Activated naive CD4-positive, alpha-beta T cell treated with anti-CD3 and anti-CD28 coated beads, Interleukin-2, amount 50 U/mL, for 72 hours (primary cell): ENCODE measurements around the gene GPR146. TPM values are rescaled to one million over a fixed set of nuclear protein-coding genes. Genes with fewer than 3 reads are reported as not detected.

Source experiments
- ATAC-seq, 2 donors: fragments of 150-1000 bp; cut with Tn5 transposase; 2 replicates each; pipeline ENCODE4 v1.10.0; 2021; ENCODE audit warnings: mild to moderate bottlenecking in 2 of 2, moderate library complexity in 2 of 2
- DNase-seq, 2 donors: peaks; one replicate each; pipeline ENCODE4 v3.0.0; 2021 to 2022; ENCODE audit warnings: low spot score in 2 of 2
- H3K27ac Mint-ChIP-seq, 2 donors: one replicate each; pipeline ENCODE4 v1.8.0; 2022; ENCODE audit warnings: mild to moderate bottlenecking in 2 of 2, mixed read lengths in 2 of 2
- H3K36me3 Mint-ChIP-seq, 2 donors: one replicate each; pipeline ENCODE4 v1.8.0; 2022; ENCODE audit warnings: mixed read lengths in 2 of 2
- H3K9me3 Mint-ChIP-seq, 2 donors: one replicate each; pipeline ENCODE4 v1.8.0; 2022; ENCODE audit warnings: mixed read lengths in 2 of 2
- total RNA-seq, 2 donors: library from RNA; stranded (reverse); gene quantifications; one replicate each; pipeline ENCODE4 v1.2.3, GENCODE V29; 2022

The GPR146 gene
- total RNA-seq, 2 donors from 2014 or later, result 1.6 to 9.3 TPM

DNA sequence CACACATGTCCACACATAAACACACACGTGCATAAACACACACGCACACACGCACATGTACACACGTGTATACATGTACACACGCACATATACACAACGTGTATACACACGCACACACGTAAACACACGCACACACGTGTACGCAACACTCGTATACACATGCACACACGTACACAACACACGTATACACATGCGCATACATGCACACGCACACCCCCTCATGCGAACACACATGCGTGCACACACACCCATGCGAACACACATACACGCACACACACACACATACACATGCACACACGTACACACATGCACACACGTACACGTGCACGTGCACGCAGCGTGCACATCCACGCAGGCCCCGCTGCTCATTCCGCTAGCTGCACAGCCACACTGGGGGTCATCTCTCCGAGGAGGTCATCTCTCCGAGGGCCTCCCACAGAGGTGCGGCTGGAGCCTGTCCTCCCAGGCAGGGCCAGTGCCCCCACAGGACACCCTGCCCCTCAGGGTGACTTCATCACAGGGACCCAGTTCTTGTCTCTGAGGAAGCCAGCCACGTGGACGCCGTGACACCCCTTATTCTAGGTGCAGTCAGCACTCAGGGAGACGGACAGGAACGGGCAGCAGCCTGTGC lies 35.5 kb upstream of the GPR146 start:
- H3K36me3 Mint-ChIP-seq, result no peaks in the 10 kb centered on the region
- DNase-seq (no peak), ATAC-seq (no peak)
- no peak overlapping the region for H3K27ac Mint-ChIP-seq
- no peaks in the 10 kb centered on the region for H3K9me3 Mint-ChIP-seq

DNA sequence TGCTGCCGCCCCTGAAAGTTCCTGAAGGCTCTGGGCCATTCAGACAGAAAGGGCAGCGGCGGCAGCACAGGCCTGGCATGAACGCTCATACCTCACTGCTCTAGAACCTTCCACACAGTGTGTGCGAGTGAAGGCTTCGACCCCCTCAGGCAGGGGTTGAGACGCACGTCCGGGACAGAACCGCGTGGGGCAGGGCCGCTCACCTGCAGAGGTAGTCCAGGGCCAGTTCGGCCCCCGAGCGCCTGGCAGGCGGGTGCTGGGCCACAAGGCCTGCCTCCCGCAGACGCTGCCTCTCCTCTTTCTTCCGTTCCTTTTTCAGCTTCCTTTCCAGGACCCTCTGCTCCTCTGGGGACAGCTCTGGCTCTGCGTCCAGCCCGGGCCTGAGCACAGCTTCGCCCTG lies 34.6 kb upstream of the GPR146 start:
- H3K9me3 Mint-ChIP-seq, result no peaks in the 10 kb centered on the region
- no peak for ATAC-seq

DNA sequence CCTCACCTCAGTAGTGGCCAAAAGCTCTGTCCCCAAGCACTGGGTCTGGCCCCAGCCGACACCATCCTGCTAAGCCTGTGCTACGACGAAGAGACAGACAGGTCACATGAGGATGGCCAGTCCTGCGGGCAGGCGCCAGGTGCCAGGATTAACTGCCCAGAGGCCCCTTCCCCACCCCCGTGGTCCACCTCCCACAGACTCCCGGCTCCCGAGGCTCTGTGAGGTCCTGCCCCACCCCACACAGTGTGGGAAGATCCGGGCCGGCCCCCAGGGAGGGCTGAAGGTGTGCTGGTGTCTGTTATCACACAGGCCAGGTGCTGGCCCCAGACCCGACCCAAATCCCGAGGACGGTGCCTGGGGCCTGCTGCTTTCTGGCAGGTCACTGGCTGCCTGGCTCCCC lies 34.1 kb upstream of the GPR146 start:
- ATAC-seq (no peak), DNase-seq (no peak)
- H3K36me3 Mint-ChIP-seq, result no peaks in the 10 kb centered on the region
- H3K9me3 Mint-ChIP-seq, result no peaks in the 10 kb centered on the region
- H3K27ac Mint-ChIP-seq, result no peak overlapping the region

More for the DNA sequence above, 34.6 kb upstream of the GPR146 start:
- no peak for DNase-seq
- H3K36me3 Mint-ChIP-seq, result no peaks in the 10 kb centered on the region
- H3K27ac Mint-ChIP-seq, result no peak overlapping the region

DNA sequence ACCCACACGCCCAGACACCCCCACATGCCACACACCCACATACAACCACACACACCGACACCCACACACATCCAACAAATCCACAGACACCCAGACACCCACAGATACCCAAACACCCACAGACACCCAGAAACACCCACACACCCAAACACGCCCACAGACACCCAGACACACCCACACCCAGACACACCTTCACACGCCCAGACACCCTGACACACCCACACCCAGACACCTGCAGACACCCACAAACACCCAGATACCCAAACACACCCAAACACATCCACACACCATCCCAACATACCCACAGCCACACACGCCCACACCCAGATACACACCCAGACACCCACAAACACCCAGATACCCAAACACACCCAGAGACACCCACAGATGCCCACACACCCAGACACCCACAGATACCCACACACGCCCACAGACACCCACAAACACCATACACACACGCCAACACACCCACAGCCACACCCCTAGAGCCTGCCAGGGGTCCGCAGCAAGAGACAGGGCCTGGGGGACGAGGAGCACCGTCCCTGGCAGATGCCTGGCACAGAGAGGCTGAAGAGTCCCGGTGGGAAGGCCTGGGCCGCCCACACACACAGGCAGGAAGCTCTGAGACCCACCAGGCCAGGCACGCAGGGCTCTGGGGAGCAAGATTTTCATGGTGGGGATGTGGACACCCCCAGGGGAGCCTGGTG lies 32.9 kb upstream of the GPR146 start:
- H3K9me3 Mint-ChIP-seq, result no peaks in the 10 kb centered on the region
- ATAC-seq (peak; percentile 15 to 21), DNase-seq (no peak)
- no peaks in the 10 kb centered on the region for H3K36me3 Mint-ChIP-seq
- H3K27ac Mint-ChIP-seq, result peak overlapping the region in 1 of 2 donors; percentile 77

DNA sequence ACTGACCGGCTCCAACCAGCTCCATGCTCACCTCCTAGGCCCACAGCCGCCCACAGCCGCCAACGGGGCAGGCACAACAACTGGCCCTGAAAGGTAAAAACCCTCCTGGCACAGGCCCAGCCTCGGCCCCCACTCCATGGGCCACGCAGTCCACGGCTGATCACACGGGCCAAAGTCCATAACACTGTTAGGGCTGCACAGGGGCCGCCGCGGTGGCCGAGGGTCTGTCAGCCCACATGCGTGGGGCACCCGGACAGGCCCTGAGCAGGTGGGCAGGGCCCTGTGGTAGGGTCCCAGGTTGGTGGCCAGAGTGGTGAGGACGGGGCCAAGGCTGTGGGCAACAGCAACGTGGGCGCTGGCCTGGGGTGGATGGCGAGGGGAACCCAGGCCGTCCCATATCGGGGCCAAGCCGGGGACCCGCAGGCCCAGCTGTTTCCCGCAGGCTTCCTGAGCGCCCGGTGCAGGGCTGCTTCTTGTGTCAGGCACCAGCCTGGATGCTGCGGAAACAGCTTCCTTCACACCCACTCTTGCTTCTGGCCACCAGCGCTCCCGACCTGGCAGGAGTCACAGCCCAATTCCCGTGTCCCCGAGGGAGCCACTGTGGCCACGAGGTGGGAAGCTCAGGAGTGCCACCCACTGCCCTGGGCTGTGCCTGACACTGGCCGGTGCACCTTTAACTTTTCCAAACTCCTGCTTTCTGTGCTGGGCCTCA lies 32.2 kb upstream of the GPR146 start:
- H3K36me3 Mint-ChIP-seq, result no peaks in the 10 kb centered on the region
- no peak for DNase-seq
- no peaks in the 10 kb centered on the region for H3K9me3 Mint-ChIP-seq
- ATAC-seq, result peak; percentile 13 to 17
- H3K27ac Mint-ChIP-seq, result no peak overlapping the region

DNA sequence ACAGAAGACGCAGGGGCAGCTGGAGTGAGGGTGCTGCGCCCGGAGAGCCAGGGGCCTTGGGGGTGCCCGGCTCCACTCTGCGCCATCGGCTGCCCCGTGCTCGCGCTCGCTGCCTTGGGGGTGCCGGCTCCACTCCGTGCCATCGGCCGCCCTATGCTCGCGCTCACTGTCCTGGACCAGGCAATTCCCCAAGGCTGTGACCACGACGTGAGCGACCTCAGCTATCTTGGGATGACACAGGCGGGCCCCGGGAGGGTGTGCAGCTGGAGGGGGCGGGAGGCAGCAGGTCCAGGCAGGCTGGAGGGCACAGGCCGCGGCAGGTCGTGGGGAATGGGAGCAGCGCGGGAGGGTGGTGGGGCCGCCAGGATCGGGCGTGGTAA lies 31.6 kb upstream of the GPR146 start:
- DNase-seq, result no peak
- ATAC-seq, result no peak
- H3K27ac Mint-ChIP-seq, result no peak overlapping the region
- H3K36me3 Mint-ChIP-seq, result no peaks in the 10 kb centered on the region
- no peaks in the 10 kb centered on the region for H3K9me3 Mint-ChIP-seq

DNA sequence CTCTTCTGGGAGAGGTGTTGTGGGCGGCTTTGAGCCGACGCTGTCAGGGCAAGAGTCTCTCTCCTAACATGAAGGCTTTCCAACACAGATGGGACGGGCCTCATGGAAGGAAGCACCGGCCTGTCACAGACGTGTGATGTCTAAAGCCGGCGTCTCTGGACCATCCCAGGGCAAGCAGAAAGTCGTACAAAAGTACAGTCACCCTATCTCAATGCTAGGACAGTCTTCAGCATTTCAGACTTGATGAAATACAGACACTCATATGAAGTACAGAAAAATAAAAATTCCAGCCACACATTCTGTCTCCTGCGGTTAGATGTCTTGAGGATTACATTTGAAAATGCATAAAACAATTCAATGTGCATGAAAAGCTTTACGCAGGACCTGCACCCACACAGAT lies 30.8 kb upstream of the GPR146 start:
- ATAC-seq (no peak), DNase-seq (no peak)
- Mint-ChIP-seq H3K36me3 (peaks cover 0 to 4% of the 10 kb centered on the region in 2 donors), H3K27ac (peak overlapping the region in 1 of 2 donors; percentile 49), H3K9me3 (no peaks in the 10 kb centered on the region)

DNA sequence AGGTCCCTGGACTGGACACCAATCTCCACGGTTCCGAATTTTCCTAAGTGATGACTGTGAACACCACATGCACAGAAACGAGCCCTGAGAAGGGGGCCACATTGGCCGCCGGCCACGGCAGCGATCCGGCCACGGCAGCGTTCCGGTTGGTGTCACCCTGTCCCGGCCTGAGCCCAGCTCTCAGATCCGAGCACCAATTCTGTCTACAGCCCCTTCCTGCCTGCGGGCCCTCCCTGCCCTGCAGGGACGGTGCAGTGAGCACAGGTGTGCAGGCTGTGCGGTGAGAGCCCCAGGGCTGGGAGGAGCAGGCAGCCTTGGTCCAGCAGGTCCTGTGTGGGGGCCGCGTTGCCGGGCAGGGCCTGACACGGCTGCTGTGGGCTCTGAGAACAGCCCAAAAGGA lies 29.7 kb upstream of the GPR146 start:
- no peaks in the 10 kb centered on the region for H3K9me3 Mint-ChIP-seq
- H3K36me3 Mint-ChIP-seq, result peaks cover 0 to 4% of the 10 kb centered on the region in 2 donors
- ATAC-seq, result no peak
- no peak overlapping the region for H3K27ac Mint-ChIP-seq
- DNase-seq, result no peak

DNA sequence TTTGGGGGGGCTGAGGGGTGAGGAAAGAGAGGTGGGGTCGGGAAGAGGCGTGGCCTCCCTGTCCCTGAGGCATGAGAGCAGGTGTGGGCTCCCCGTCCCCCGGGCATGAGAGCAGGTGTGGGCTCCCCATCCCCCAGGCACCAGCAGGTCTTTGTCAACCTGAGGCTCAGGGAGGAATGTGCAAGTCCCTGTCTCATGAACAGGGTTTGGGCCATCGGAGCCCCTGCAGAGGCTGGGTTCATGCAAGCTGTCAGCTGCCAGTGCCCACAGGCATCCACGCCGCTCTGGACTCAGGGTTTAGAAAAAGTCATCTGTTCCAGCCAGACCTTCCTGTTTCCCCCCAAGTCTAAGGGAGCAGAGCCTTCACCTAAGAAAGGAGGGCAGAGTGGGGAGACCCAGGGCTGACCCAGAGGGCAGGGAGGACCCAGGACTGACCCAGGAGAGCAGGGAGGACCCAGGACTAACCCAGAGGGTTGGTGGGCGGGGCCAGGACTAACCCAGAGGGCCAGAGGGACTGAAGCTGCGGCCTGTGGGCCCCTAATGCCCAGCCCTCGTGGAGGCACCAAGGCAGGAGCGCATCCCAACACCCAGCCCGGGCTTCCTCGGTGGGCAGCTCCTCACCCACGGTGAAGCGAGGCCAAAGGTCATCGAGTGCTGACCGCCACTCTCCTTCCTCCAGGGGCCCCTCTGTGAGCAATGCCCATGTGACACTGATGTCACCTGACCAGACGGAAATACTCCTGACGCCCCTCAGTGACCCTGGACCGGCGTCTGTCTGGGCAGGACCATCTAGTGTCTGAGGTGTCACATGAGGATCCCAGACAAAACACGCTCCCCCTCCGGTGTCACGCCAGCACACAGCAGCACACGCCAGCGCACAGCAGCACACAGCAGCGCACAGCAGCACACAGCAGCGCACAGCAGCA lies 28.9 kb upstream of the GPR146 start:
- Mint-ChIP-seq H3K36me3 (peaks cover 0 to 4% of the 10 kb centered on the region in 2 donors), H3K9me3 (no peaks in the 10 kb centered on the region), H3K27ac (peak overlapping the region in 1 of 2 donors; percentile 50)
- ATAC-seq (no peak), DNase-seq (no peak)

DNA sequence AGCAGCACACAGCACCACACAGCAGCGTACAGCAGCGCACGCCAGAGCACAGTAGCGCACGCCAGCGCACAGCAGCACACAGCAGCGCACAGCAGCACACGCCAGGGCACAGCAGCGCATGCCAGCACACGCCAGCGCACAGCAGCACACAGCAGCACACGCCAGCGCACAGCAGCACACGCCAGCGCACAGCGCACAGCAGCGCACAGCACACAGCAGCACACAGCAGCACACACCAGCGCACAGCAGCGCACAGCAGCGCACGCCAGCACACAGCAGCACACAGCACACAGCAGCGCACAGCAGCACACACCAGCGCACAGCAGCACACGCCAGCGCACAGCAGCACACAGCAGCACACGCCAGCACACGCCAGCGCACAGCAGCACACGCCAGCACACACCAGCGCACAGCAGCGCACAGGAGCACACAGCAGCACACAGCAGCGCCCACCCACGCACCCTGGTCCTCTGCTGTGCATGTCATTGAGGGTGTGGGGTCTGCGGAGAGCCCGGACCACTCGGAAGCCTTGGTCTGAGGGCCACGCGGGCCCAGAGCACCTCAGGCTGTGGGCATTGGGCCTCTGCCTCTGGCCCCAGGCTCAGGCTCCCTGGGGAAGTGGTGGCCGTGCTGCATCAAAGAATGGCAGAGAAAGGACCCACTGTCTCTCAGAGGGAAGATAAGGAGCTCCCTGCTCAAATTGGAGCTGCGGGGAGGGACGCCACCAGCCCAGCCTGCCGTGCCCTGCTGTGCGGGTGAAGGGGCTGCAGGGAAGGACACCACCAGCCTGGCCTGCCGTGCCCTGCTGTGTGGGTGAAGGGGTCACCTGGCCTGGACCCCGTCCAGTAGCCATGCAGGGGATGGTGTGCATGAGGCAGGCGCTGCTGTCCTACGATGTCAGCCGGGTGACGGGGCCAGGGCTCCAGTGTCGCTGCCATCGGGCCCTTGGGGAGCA lies 27.5 kb upstream of the GPR146 start:
- no peaks in the 10 kb centered on the region for H3K9me3 Mint-ChIP-seq
- DNase-seq, result no peak
- no peak overlapping the region for H3K27ac Mint-ChIP-seq
- peaks cover 4 to 6% of the 10 kb centered on the region in 2 donors for H3K36me3 Mint-ChIP-seq
- no peak for ATAC-seq

DNA sequence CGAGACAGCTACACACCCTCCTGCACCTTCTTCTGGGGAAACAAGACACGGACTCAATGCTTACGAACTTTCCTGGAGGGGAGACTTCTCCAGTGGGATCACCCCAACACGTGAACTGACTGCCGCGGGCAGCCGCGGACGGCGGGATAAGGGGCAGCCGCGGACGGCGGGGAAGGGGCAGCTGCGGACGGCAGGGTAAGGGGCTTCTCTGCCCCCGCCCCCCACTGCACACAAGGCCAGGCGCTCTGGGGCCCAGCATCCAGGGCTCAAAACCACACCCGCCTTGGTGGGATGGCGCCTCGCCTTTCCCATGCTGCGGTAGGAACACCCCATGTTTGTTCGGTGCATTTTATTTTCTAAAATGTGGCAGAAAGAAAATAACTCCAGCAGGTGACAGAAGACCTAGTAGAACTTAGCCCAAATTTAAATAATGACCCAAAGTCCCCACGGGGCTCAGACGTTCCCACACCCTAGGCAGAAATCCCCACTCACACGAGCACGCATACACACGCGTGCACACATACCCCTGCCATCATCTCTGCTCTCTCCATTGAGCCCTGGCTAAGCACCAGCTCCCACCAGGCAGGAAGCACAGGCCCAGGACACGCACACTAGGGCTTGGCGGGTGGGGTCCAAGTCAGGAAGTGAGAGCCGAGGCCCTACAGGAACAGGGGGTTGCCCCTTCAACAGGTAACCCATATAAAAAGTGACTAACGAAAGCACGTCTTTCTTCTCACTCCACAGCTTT lies 26.6 kb upstream of the GPR146 start:
- ATAC-seq (no peak), DNase-seq (no peak)
- Mint-ChIP-seq H3K9me3 (no peaks in the 10 kb centered on the region), H3K27ac (peak overlapping the region in 1 of 2 donors; percentile 77), H3K36me3 (peaks cover 10 to 12% of the 10 kb centered on the region in 2 donors)

DNA sequence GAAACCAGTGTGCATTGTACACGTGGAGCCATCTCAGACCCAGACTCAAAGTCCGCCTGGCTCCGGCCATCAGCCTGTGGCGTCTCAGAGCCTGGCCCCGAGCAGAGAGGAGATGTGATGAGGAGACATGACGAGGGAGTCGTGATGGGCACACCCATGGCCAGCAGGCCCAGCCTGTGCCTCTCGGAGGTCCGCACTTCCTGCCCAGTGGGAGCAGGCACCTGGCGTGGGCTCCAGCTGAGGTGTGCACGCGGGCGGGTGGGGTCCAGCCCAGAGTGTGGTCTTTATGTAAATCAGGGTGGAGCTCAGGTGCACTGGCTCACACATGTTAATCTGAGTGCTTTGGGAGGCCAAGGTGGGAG lies 26.0 kb upstream of the GPR146 start:
- no peaks in the 10 kb centered on the region for H3K9me3 Mint-ChIP-seq
- H3K27ac Mint-ChIP-seq, result peak overlapping the region in 1 of 2 donors; percentile 77
- peaks cover 10 to 17% of the 10 kb centered on the region in 2 donors for H3K36me3 Mint-ChIP-seq
- DNase-seq (no peak), ATAC-seq (no peak)

DNA sequence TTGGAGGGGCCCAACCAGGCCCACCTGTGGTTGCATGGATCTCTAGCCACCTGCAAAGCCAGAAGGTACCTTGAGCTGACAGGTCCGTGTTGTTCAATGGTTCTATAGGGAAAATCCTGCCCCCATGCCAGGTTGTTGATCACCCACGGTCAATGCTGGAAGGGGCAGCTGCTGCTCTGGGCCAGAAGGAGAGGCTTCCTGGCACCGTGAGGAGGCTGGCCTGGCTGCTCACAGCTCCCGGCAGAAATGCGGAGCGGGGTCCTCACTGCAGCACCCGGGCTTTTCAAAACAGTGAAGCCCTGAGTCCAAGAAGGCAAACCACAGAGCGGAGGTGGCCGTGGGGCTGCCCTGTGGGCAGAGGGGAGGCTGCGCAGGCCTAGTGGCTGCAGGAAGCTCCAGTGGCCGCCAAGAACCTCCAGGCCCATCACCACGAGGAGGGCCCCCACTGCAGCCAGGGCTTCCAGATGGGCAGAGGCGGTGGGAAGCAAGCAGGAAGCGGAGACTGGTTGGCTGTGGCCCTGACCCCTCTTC lies 25.0 kb upstream of the GPR146 start:
- ATAC-seq, result no peak
- no peak for DNase-seq
- Mint-ChIP-seq H3K9me3 (no peaks in the 10 kb centered on the region), H3K27ac (no peak overlapping the region), H3K36me3 (peaks cover 19 to 22% of the 10 kb centered on the region in 2 donors)

DNA sequence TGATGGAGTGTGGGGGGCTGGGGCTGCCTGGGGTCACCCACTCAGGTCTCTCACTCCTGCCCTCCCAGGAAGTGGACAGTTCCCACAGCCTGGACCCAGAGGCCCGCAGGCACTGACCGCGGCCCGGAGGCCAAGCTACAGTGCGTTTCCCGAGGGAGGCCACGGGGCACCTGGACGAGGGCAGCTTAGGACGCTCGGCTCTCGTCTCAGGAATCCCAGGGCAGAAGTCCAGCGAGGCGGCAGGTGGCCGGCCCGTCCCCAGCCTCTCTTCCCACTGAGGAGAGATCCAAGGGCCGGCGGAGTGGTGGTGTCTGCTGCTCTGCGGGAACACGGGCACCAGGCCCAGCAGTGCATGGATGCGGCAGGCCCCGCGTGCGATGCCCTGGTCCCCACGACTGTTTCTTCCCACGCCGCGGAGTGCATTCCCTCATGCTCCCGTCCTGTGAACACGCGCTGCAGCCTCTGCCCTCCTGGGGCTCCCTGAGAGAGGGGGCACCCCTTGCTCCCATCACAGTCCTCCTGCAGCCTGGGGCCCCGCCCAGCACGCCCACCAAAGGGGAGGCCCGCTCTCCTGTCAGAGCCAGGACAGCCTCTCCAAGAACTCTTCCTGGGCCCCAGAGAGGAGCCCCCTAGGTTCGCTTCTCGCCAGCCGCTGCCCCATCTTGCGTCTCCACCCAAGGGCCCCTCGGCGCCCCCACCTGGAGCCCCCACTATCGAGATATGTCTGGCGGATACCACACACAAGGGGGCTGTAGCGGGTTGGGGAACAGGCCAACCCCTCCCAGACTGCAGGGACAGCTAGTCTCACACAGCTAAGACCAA lies 24.3 kb upstream of the GPR146 start:
- Mint-ChIP-seq H3K27ac (no peak overlapping the region), H3K36me3 (peaks cover 19 to 22% of the 10 kb centered on the region in 2 donors), H3K9me3 (no peaks in the 10 kb centered on the region)
- DNase-seq (no peak), ATAC-seq (no peak)
